BLaER1 (cell line): Measurements from ENCODE around the gene KAT8.

ENCODE experiments used
- H3K27ac ChIP-seq: shearing (Covaris generic); formaldehyde crosslinking; 2 replicates; pipeline ENCODE4 v1.8.1; 2022
- H3K27me3 ChIP-seq: shearing (Covaris generic); formaldehyde crosslinking; 2 replicates; pipeline ENCODE4 v1.8.1; 2022
- H3K36me3 ChIP-seq: shearing (Covaris generic); formaldehyde crosslinking; 2 replicates; pipeline ENCODE4 v1.8.1; 2022
- H3K4me1 ChIP-seq: shearing (Covaris generic); formaldehyde crosslinking; 2 replicates; pipeline ENCODE4 v1.8.1; 2022
- H3K4me2 ChIP-seq: shearing (Covaris generic); formaldehyde crosslinking; 2 replicates; pipeline ENCODE4 v1.8.1; 2022
- H3K4me3 ChIP-seq: shearing (Covaris generic); formaldehyde crosslinking; 2 replicates; pipeline ENCODE4 v1.8.1; 2022
- H3K9ac ChIP-seq: shearing (Covaris generic); formaldehyde crosslinking; 2 replicates; pipeline ENCODE4 v1.8.1; 2022
- H3K9me3 ChIP-seq: shearing (Covaris generic); formaldehyde crosslinking; 2 replicates; pipeline ENCODE4 v1.8.1; 2022
- H4K20me1 ChIP-seq: shearing (Covaris generic); formaldehyde crosslinking; 2 replicates; pipeline ENCODE4 v1.8.1; 2022
- Cebpa-rat ChIP-seq: shearing (Covaris generic); IDR thresholded peaks from 2 replicates; pipeline ENCODE4 v1.8.1; 2022

The KAT8 gene

GRCh38 chr16:31083556-31083955 lies 33.9 kb upstream of the KAT8 start:
- no peak for TF ChIP-seq Cebpa-rat
- H3K4me2 ChIP-seq: no peak overlapping the region
- H3K9me3 ChIP-seq: no peaks in the 10 kb centered on the region
- H3K36me3 ChIP-seq: peaks cover 100% of the 10 kb centered on the region
- no peaks in the 10 kb centered on the region for H3K27me3 ChIP-seq
- no peak overlapping the region for H3K4me3 ChIP-seq
- H3K9ac ChIP-seq: no peak overlapping the region
- peaks cover 98% of the 10 kb centered on the region for H4K20me1 ChIP-seq
- H3K4me1 ChIP-seq: no peaks in the 10 kb centered on the region
- H3K27ac ChIP-seq: no peak overlapping the region

GRCh38 chr16:31083981-31084380 lies 33.5 kb upstream of the KAT8 start:
- no peak overlapping the region for H3K9ac ChIP-seq
- peaks cover 98% of the 10 kb centered on the region for H4K20me1 ChIP-seq
- H3K4me1 ChIP-seq: no peaks in the 10 kb centered on the region
- no peak overlapping the region for H3K27ac ChIP-seq
- H3K9me3 ChIP-seq: no peaks in the 10 kb centered on the region
- H3K27me3 ChIP-seq: no peaks in the 10 kb centered on the region
- H3K4me3 ChIP-seq: no peak overlapping the region
- TF ChIP-seq Cebpa-rat: no peak
- H3K4me2 ChIP-seq: no peak overlapping the region
- peaks cover 100% of the 10 kb centered on the region for H3K36me3 ChIP-seq

- no peak overlapping the region for H3K4me2 ChIP-seq
- H3K9me3 ChIP-seq: no peaks in the 10 kb centered on the region
- no peaks in the 10 kb centered on the region for H3K4me1 ChIP-seq
- peaks cover 100% of the 10 kb centered on the region for H3K36me3 ChIP-seq
- H3K4me3 ChIP-seq: no peak overlapping the region
- H4K20me1 ChIP-seq: peaks cover 94% of the 10 kb centered on the region
- no peak for TF ChIP-seq Cebpa-rat
- no peaks in the 10 kb centered on the region for H3K27me3 ChIP-seq
- peak overlapping the region; percentile 22; the same call in 1 of the 2 replicates for H3K27ac ChIP-seq
- H3K9ac ChIP-seq: no peak overlapping the region
Observed at GRCh38 chr16:31084584-31085302, 32.7 kb upstream of the KAT8 start.

- Histone ChIP-seq H3K4me2 (no peak overlapping the region), H3K36me3 (peaks cover 100% of the 10 kb centered on the region), H3K4me1 (no peaks in the 10 kb centered on the region), H3K27ac (no peak overlapping the region), H3K9me3 (no peaks in the 10 kb centered on the region), H3K4me3 (no peak overlapping the region), H4K20me1 (peaks cover 88% of the 10 kb centered on the region), H3K27me3 (no peaks in the 10 kb centered on the region), H3K9ac (no peak overlapping the region)
- no peak for TF ChIP-seq Cebpa-rat
Observed at GRCh38 chr16:31085411-31085810, 32.1 kb upstream of the KAT8 start.

GRCh38 chr16:31085873-31086628 lies 31.4 kb upstream of the KAT8 start:
- TF ChIP-seq Cebpa-rat: no peak
- no peak overlapping the region for H3K9ac ChIP-seq
- H3K4me1 ChIP-seq: no peaks in the 10 kb centered on the region
- no peak overlapping the region for H3K27ac ChIP-seq
- H3K9me3 ChIP-seq: no peaks in the 10 kb centered on the region
- no peak overlapping the region for H3K4me3 ChIP-seq
- peaks cover 100% of the 10 kb centered on the region for H3K36me3 ChIP-seq
- H4K20me1 ChIP-seq: peaks cover 88% of the 10 kb centered on the region
- H3K4me2 ChIP-seq: no peak overlapping the region
- H3K27me3 ChIP-seq: no peaks in the 10 kb centered on the region

- no peaks in the 10 kb centered on the region for H3K27me3 ChIP-seq
- H3K4me2 ChIP-seq: no peak overlapping the region
- no peaks in the 10 kb centered on the region for H3K4me1 ChIP-seq
- H3K36me3 ChIP-seq: peaks cover 100% of the 10 kb centered on the region
- H3K9me3 ChIP-seq: no peaks in the 10 kb centered on the region
- TF ChIP-seq Cebpa-rat: no peak
- H4K20me1 ChIP-seq: peaks cover 87% of the 10 kb centered on the region
- no peak overlapping the region for H3K9ac ChIP-seq
- H3K4me3 ChIP-seq: no peak overlapping the region
- H3K27ac ChIP-seq: no peak overlapping the region
Observed at GRCh38 chr16:31086629-31086906, 30.9 kb upstream of the KAT8 start.

- Histone ChIP-seq H3K9ac (no peak overlapping the region), H4K20me1 (peaks cover 82% of the 10 kb centered on the region), H3K9me3 (no peaks in the 10 kb centered on the region), H3K36me3 (peaks cover 98% of the 10 kb centered on the region), H3K4me3 (no peak overlapping the region), H3K27ac (no peak overlapping the region), H3K4me2 (no peak overlapping the region), H3K4me1 (peaks cover under 1% of the 10 kb centered on the region; the same call in 1 of the 2 replicates), H3K27me3 (no peaks in the 10 kb centered on the region)
- TF ChIP-seq Cebpa-rat: no peak
Observed at GRCh38 chr16:31087481-31087880, 30.0 kb upstream of the KAT8 start.

- Histone ChIP-seq H3K9me3 (no peaks in the 10 kb centered on the region), H3K9ac (no peak overlapping the region), H3K4me2 (no peak overlapping the region), H3K27ac (no peak overlapping the region), H3K4me1 (peaks cover 6% of the 10 kb centered on the region; the same call in 1 of the 2 replicates), H3K36me3 (peaks cover 96% of the 10 kb centered on the region), H3K27me3 (no peaks in the 10 kb centered on the region), H4K20me1 (peaks cover 82% of the 10 kb centered on the region), H3K4me3 (no peak overlapping the region)
- no peak for TF ChIP-seq Cebpa-rat
Observed at GRCh38 chr16:31087971-31088370, 29.5 kb upstream of the KAT8 start.

GRCh38 chr16:31088459-31089183 lies 28.8 kb upstream of the KAT8 start, which contains the start of gene PRSS53:
Gene PRSS53, minus strand, starts transcription at chr16:31088943. Its CDS starts 134 bp downstream, at chr16:31088809.
- H3K4me1 ChIP-seq: peaks cover 11% of the 10 kb centered on the region
- TF ChIP-seq Cebpa-rat: no peak
- H3K36me3 ChIP-seq: peaks cover 89% of the 10 kb centered on the region
- no peaks in the 10 kb centered on the region for H3K27me3 ChIP-seq
- H4K20me1 ChIP-seq: peaks cover 76% of the 10 kb centered on the region
- no peaks in the 10 kb centered on the region for H3K9me3 ChIP-seq
- H3K9ac ChIP-seq: no peak within 1 kb of the TSS
- no peak within 1 kb of the TSS for H3K27ac ChIP-seq
- H3K4me2 ChIP-seq: no peak within 1 kb of the TSS
- no peak within 1 kb of the TSS for H3K4me3 ChIP-seq

GRCh38 chr16:31089199-31089598 lies 28.3 kb upstream of the KAT8 start:
- Histone ChIP-seq H3K27me3 (no peaks in the 10 kb centered on the region), H4K20me1 (peaks cover 72% of the 10 kb centered on the region), H3K4me1 (peaks cover 15% of the 10 kb centered on the region), H3K9ac (no peak overlapping the region), H3K4me3 (no peak overlapping the region), H3K9me3 (no peaks in the 10 kb centered on the region), H3K4me2 (no peak overlapping the region), H3K36me3 (peaks cover 84% of the 10 kb centered on the region), H3K27ac (no peak overlapping the region)
- no peak for TF ChIP-seq Cebpa-rat
